ENCODE results near the gene NTRK1. TPM values are rescaled to one million over a fixed set of nuclear protein-coding genes. Genes with fewer than 3 reads are reported as not detected.
A peak's percentile ranks its signal among the peaks of the same experiment; 100 is the strongest.

Gene NTRK1
- polyA plus RNA-seq, 1 of the 3 experiments (the other 2 are of a cell fraction) = 0.97 TPM

GRCh38 chr1:156832434-156832833 lies 28.2 kb upstream of the NTRK1 start:
- Histone ChIP-seq H3K4me3 (ENCODE audit: low read depth in 2 of 2, low read length in 1 of 2) (no peak overlapping the region), H4K20me1 (ENCODE audit: insufficient read depth) (no peaks in the 10 kb centered on the region), H3K4me2 (no peak overlapping the region), H3K9me2 (no peaks in the 10 kb centered on the region), H3K4me1 (ENCODE audit: control insufficient read depth in 1 of 2, insufficient read depth in 2 of 2, low read depth in 1 of 2, low read length in 1 of 2) (peaks cover 0 to 58% of the 10 kb centered on the region in 2 experiments; a peak in 2 of 4 replicates), H3K9me3 (no peaks in the 10 kb centered on the region), H2AFZ (ENCODE audit: low read depth) (no peak overlapping the region), H3K27ac (ENCODE audit: low read depth in 2 of 2, low read length in 1 of 2) (no peak overlapping the region), H3F3A (replicated peaks; ENCODE audit: insufficient read depth) (no peaks in the 10 kb centered on the region), H3K9ac (no peak overlapping the region), H3K79me2 (ENCODE audit: insufficient read depth) (no peaks in the 10 kb centered on the region), H3K27me3 (ENCODE audit: insufficient read depth) (peaks cover 9% of the 10 kb centered on the region; the same call in 1 of the 2 replicates), H3K36me3 (replicated peaks in 1 of 2; ENCODE audit: control insufficient read depth in 1 of 2, insufficient read depth in 2 of 2, low read length in 1 of 2) (no peaks in the 10 kb centered on the region)
- peak; percentile 28 for TF ChIP-seq CTCF (IDR thresholded peaks at IDR 0.05)
- no peak for TF ChIP-seq USF1 (IDR thresholded peaks at IDR 0.05; ENCODE audit: borderline replicate concordance, low read depth)
- peak; percentile 4 for DNase-seq
- ChIA-PET POLR2A (no interaction called here), CTCF (interaction anchor here (0.8 to 12.8 kb wide), 11 partner anchors 11 to 107 kb away, joined by 3 to 476 read pairs (median 6); partner anchors contain the start of genes INSRR, NTRK1, PEAR1 and SH2D2A)
- WGBS (ENCODE audit: low lambda C conversion rate) = 55% methylated on average over 5 of the region's 5 CpGs

GRCh38 chr1:156833603-156834002 lies 27.1 kb upstream of the NTRK1 start:
- no peak for TF ChIP-seq GABPA (IDR thresholded peaks at IDR 0.05; ENCODE audit: low read depth)
- H3K9ac ChIP-seq = no peak overlapping the region
- H3K4me1 ChIP-seq (ENCODE audit: control insufficient read depth in 1 of 2, insufficient read depth in 2 of 2, low read depth in 1 of 2, low read length in 1 of 2) = peaks cover 0 to 57% of the 10 kb centered on the region in 2 experiments; a peak in 2 of 4 replicates
- H3K36me3 ChIP-seq (replicated peaks in 1 of 2; ENCODE audit: control insufficient read depth in 1 of 2, insufficient read depth in 2 of 2, low read length in 1 of 2) = no peaks in the 10 kb centered on the region
- H3F3A ChIP-seq (replicated peaks; ENCODE audit: insufficient read depth) = no peaks in the 10 kb centered on the region
- ChIA-PET CTCF (interaction anchor here (0.6 to 12.8 kb wide), 11 partner anchors 7 to 232 kb away, joined by 3 to 476 read pairs (median 4); partner anchors contain the start of genes GPATCH4, INSRR, NTRK1 and PEAR1), POLR2A (interaction anchor here (0.7 to 1.5 kb wide), 4 partner anchors 19 to 127 kb away, joined by 3 to 4 read pairs (median 3); no protein-coding TSS in a partner anchor)
- no peaks in the 10 kb centered on the region for H4K20me1 ChIP-seq (ENCODE audit: insufficient read depth)
- no peak overlapping the region for H2AFZ ChIP-seq (ENCODE audit: low read depth)
- H3K4me2 ChIP-seq = no peak overlapping the region
- H3K79me2 ChIP-seq (ENCODE audit: insufficient read depth) = no peaks in the 10 kb centered on the region
- no peak overlapping the region for H3K4me3 ChIP-seq (ENCODE audit: low read depth in 2 of 2, low read length in 1 of 2)
- H3K9me2 ChIP-seq = no peaks in the 10 kb centered on the region
- WGBS (ENCODE audit: low lambda C conversion rate) = 64% methylated on average over 2 of the region's 2 CpGs
- no peaks in the 10 kb centered on the region for H3K9me3 ChIP-seq
- no peak overlapping the region for H3K27ac ChIP-seq (ENCODE audit: low read depth in 2 of 2, low read length in 1 of 2)
- DNase-seq = no peak
- H3K27me3 ChIP-seq (ENCODE audit: insufficient read depth) = peaks cover 9% of the 10 kb centered on the region; the same call in 1 of the 2 replicates

- H2AFZ ChIP-seq (ENCODE audit: low read depth) = no peak overlapping the region
- H3K9me3 ChIP-seq = no peaks in the 10 kb centered on the region
- H3F3A ChIP-seq (replicated peaks; ENCODE audit: insufficient read depth) = no peaks in the 10 kb centered on the region
- peaks cover 0 to 60% of the 10 kb centered on the region in 2 experiments; a peak in 2 of 4 replicates for H3K4me1 ChIP-seq (ENCODE audit: control insufficient read depth in 1 of 2, insufficient read depth in 2 of 2, low read depth in 1 of 2, low read length in 1 of 2)
- no peak for TF ChIP-seq RFX5 (IDR thresholded peaks at IDR 0.05; ENCODE audit: low read length)
- no peak for TF ChIP-seq MAX (IDR thresholded peaks at IDR 0.05; ENCODE audit: low read depth)
- no peak for TF ChIP-seq FOXM1 (IDR thresholded peaks at IDR 0.05; ENCODE audit: low read depth)
- 66% methylated on average over 3 of the region's 3 CpGs for WGBS (ENCODE audit: low lambda C conversion rate)
- no peaks in the 10 kb centered on the region for H3K79me2 ChIP-seq (ENCODE audit: insufficient read depth)
- H4K20me1 ChIP-seq (ENCODE audit: insufficient read depth) = no peaks in the 10 kb centered on the region
- ChIA-PET POLR2A (interaction anchor here (0.9 to 1.5 kb wide), 3 partner anchors 18 to 33 kb away, joined by 3 to 4 read pairs (median 3); no protein-coding TSS in a partner anchor), CTCF (interaction anchor here (0.6 to 12.8 kb wide), 11 partner anchors 8 to 233 kb away, joined by 3 to 476 read pairs (median 4); partner anchors contain the start of genes GPATCH4, INSRR, NTRK1 and PEAR1)
- no peak overlapping the region for H3K27ac ChIP-seq (ENCODE audit: low read depth in 2 of 2, low read length in 1 of 2)
- no peak for DNase-seq
- no peak overlapping the region for H3K4me3 ChIP-seq (ENCODE audit: low read depth in 2 of 2, low read length in 1 of 2)
- no peaks in the 10 kb centered on the region for H3K9me2 ChIP-seq
- H3K4me2 ChIP-seq = no peak overlapping the region
- H3K36me3 ChIP-seq (replicated peaks in 1 of 2; ENCODE audit: control insufficient read depth in 1 of 2, insufficient read depth in 2 of 2, low read length in 1 of 2) = no peaks in the 10 kb centered on the region
- H3K9ac ChIP-seq = no peak overlapping the region
- H3K27me3 ChIP-seq (ENCODE audit: insufficient read depth) = peaks cover 9% of the 10 kb centered on the region; the same call in 1 of the 2 replicates
Measured at GRCh38 chr1:156834322-156834721, 26.3 kb upstream of the NTRK1 start.
